H9 (cell line): ENCODE results near the gene CCDC88C. TPM values are rescaled to one million over a fixed set of nuclear protein-coding genes. Genes with fewer than 3 reads are reported as not detected.

ENCODE experiments used
- DNase-seq: peaks from one replicate; pipeline ENCODE4 v3.0.0-alpha.2; 2017
- H2AFZ ChIP-seq: one replicate; pipeline ENCODE4 v1.6.1; 2013; ENCODE audit warnings: mild to moderate bottlenecking, low read length, control low read depth, moderate library complexity
- H2AK5ac ChIP-seq: 2 replicates; pipeline ENCODE4 v1.6.1; 2013; ENCODE audit warnings: low read length, control low read depth, mixed read lengths; ENCODE audit not compliant: insufficient read length
- H2BK120ac ChIP-seq: one replicate; pipeline ENCODE4 v1.6.1; 2013; ENCODE audit warnings: low read depth, mild to moderate bottlenecking, low read length, control low read depth, inconsistent platforms; ENCODE audit not compliant: poor library complexity, severe bottlenecking
- H2BK12ac ChIP-seq: 2 replicates; pipeline ENCODE4 v1.6.1; 2013; ENCODE audit warnings: low read length, control low read depth, mixed read lengths, low read depth; ENCODE audit not compliant: insufficient read length
- H2BK15ac ChIP-seq: 2 replicates; pipeline ENCODE4 v1.6.1; 2013; ENCODE audit warnings: low read depth, low read length, control low read depth
- H2BK20ac ChIP-seq: one replicate; pipeline ENCODE4 v1.6.1; 2013; ENCODE audit warnings: low read depth, mild to moderate bottlenecking, low read length, control low read depth, inconsistent platforms; ENCODE audit not compliant: poor library complexity, severe bottlenecking
- H2BK5ac ChIP-seq: 2 replicates; pipeline ENCODE4 v1.6.1; 2013; ENCODE audit warnings: low read length, control low read depth, mixed read lengths; ENCODE audit not compliant: insufficient read length
- H3K14ac ChIP-seq: 2 replicates; pipeline ENCODE4 v1.6.1; 2013; ENCODE audit warnings: low read length, control low read depth; ENCODE audit not compliant: insufficient read depth
- H3K18ac ChIP-seq: 2 replicates; pipeline ENCODE4 v1.6.1; 2013; ENCODE audit warnings: low read depth, mild to moderate bottlenecking, mixed read lengths, low read length, control low read depth; ENCODE audit not compliant: insufficient read length
- H3K23ac ChIP-seq: 2 replicates; pipeline ENCODE4 v1.6.1; 2013; ENCODE audit warnings: low read length, control low read depth, mixed read lengths, low read depth; ENCODE audit not compliant: insufficient read length
- H3K23me2 ChIP-seq: 2 replicates; pipeline ENCODE4 v1.6.1; 2013; ENCODE audit warnings: low read depth, mild to moderate bottlenecking, mixed read lengths, low read length, control low read depth; ENCODE audit not compliant: insufficient read length, poor library complexity, severe bottlenecking
- H3K27ac ChIP-seq: 2 replicates; pipeline ENCODE4 v1.5.1; 2013; ENCODE audit warnings: low read length, control low read depth, mixed read lengths, low read depth; ENCODE audit not compliant: insufficient read length
- H3K27me3 ChIP-seq: 2 replicates; pipeline ENCODE4 v1.6.1; 2013; ENCODE audit warnings: low read length, control low read depth, inconsistent platforms; ENCODE audit not compliant: insufficient read depth
- H3K4ac ChIP-seq: 2 replicates; pipeline ENCODE4 v1.6.1; 2013; ENCODE audit warnings: low read depth, mild to moderate bottlenecking, control low read depth, inconsistent platforms, low read length, moderate library complexity
- H3K4me1 ChIP-seq: 2 replicates; pipeline ENCODE4 v1.6.1; 2013; ENCODE audit warnings: low read length, control low read depth, inconsistent platforms; ENCODE audit not compliant: insufficient read depth
- H3K4me2 ChIP-seq: 2 replicates; pipeline ENCODE4 v1.6.1; 2013; ENCODE audit warnings: low read length, control low read depth, mixed read lengths; ENCODE audit not compliant: insufficient read length, insufficient read depth
- H3K56ac ChIP-seq: 2 replicates; pipeline ENCODE4 v1.6.1; 2013; ENCODE audit warnings: low read depth, mild to moderate bottlenecking, mixed read lengths, low read length, control low read depth; ENCODE audit not compliant: insufficient read length
- H3K79me1 ChIP-seq: 2 replicates; pipeline ENCODE4 v1.6.1; 2013; ENCODE audit warnings: low read depth, mild to moderate bottlenecking, moderate library complexity, low read length, control low read depth, inconsistent platforms; ENCODE audit not compliant: insufficient read depth, poor library complexity, severe bottlenecking
- H3K79me2 ChIP-seq: 2 replicates; pipeline ENCODE4 v1.6.1; 2013; ENCODE audit warnings: low read length, control low read depth, inconsistent platforms; ENCODE audit not compliant: insufficient read depth
- H3K9ac ChIP-seq: 2 replicates; pipeline ENCODE4 v1.6.1; 2013; ENCODE audit warnings: low read length, control low read depth, mixed read lengths; ENCODE audit not compliant: insufficient read length; ENCODE audit errors: extremely low read depth
- H3K9me3 ChIP-seq: one replicate; pipeline ENCODE4 v1.6.1; 2013; ENCODE audit warnings: low read depth, low read length, inconsistent platforms; ENCODE audit not compliant: control insufficient read depth
- H3T11ph ChIP-seq: one replicate; pipeline ENCODE4 v1.6.1; 2013; ENCODE audit warnings: mild to moderate bottlenecking, low read length, control low read depth, inconsistent platforms
- H4K20me1 ChIP-seq: one replicate; pipeline ENCODE4 v1.6.1; 2013; ENCODE audit not compliant: control insufficient read depth, insufficient read length, insufficient read depth
- H4K5ac ChIP-seq: 2 replicates; pipeline ENCODE4 v1.6.1; 2013; ENCODE audit warnings: low read depth, mild to moderate bottlenecking, mixed read lengths, low read length, control low read depth; ENCODE audit not compliant: insufficient read length
- H4K8ac ChIP-seq: replicated peaks from 2 replicates; pipeline ENCODE4 v1.6.1; 2013; ENCODE audit warnings: low read length, control low read depth, mixed read lengths, low read depth; ENCODE audit not compliant: insufficient read length
- H4K91ac ChIP-seq: 2 replicates; pipeline ENCODE4 v1.6.1; 2013; ENCODE audit warnings: low read depth, mild to moderate bottlenecking, moderate library complexity, mixed read lengths, low read length, control low read depth; ENCODE audit not compliant: insufficient read length
- H3K27ac Mint-ChIP-seq, 3 experiments: 2 replicates in 2 of 3; 3 replicates in 1 of 3; pipeline ENCODE4 v1.8.0; 2020 to 2021; ENCODE audit warnings: mixed read lengths in 3 of 3, mild to moderate bottlenecking in 1 of 3, moderate library complexity in 1 of 3
- H3K27me3 Mint-ChIP-seq: 2 replicates; pipeline ENCODE4 v1.8.0; 2021; ENCODE audit warnings: low read depth, mild to moderate bottlenecking, moderate library complexity, mixed read lengths
- H3K36me3 Mint-ChIP-seq, 3 experiments: 2 replicates in 2 of 3; 3 replicates in 1 of 3; pipeline ENCODE4 v1.8.0; 2020 to 2021; ENCODE audit warnings: low read depth in 3 of 3, mixed read lengths in 3 of 3; ENCODE audit not compliant: insufficient read depth in 1 of 3
- H3K4me1 Mint-ChIP-seq, 2 experiments: 2 replicates each; pipeline ENCODE4 v1.8.0; 2020; ENCODE audit warnings: mixed read lengths in 2 of 2
- H3K4me3 Mint-ChIP-seq, 2 experiments: 2 replicates in 1 of 2; 3 replicates in 1 of 2; pipeline ENCODE4 v1.8.0; 2020 to 2021; ENCODE audit warnings: mild to moderate bottlenecking in 2 of 2, mixed read lengths in 2 of 2, moderate library complexity in 1 of 2
- H3K9me3 Mint-ChIP-seq, 2 experiments: 2 replicates in 1 of 2; 3 replicates in 1 of 2; pipeline ENCODE4 v1.8.0; 2020; ENCODE audit warnings: mild to moderate bottlenecking in 2 of 2, mixed read lengths in 2 of 2, moderate library complexity in 1 of 2
- WGBS: extraction: QIAGEN DNeasy Blood & Tissue Kit; methylation state at CpG from one replicate; pipeline ENCODE4 v1.1.7; 2013; ENCODE audit warnings: missing lambda C conversion rate, low lambda C conversion rate, mixed read lengths; ENCODE audit not compliant: insufficient read length; ENCODE audit errors: extremely low coverage; 5-methylcytosine and 5-hydroxymethylcytosine counted together
- total RNA-seq: library from RNA; stranded (reverse); gene quantifications from 2 replicates; pipeline ENCODE4 v1.2.1, GENCODE V29; 2021
- TF ChIP-seq, protein P1 (sequence below): fragments of 200-600 bp; sonication (generic); conservative IDR thresholded peaks from 3 replicates; pipeline ENCODE4 v1.8.0; 2021; ENCODE audit warnings: antibody characterized with exemption, mild to moderate bottlenecking

CCDC88C gene
- total RNA-seq, 1 experiment from 2014 or later: 52.4 TPM

DNA sequence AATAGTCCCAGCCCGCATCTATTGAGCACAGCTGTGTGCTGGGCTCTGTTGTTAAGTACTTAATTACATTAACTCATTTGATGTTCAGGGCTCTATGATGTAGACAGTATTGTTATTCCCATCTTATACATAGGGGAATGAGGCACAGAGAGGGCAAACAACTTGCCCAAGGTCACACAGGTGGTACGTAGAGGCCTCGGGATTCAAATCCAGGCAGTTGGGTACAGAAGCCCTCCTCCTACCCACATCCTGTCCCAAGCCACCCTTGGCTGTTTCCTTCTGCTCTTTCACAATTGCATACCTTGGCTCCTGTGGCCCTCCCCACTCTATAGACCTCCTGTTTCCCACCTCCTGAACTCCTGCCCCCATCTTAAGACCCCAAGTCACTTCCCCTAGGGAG, 163.2 kb downstream of the CCDC88C start:
- H2BK120ac ChIP-seq: no peak overlapping the region
- Mint-ChIP-seq H3K9me3 (no peaks in the 10 kb centered on the region), H3K4me1 (peaks cover 24 to 26% of the 10 kb centered on the region in 2 experiments), H3K36me3 (no peaks in the 10 kb centered on the region), H3K27ac (no peak overlapping the region; a peak in 1 of 7 replicates), H3K4me3 (peak overlapping the region; percentile 70 to 82), H3K27me3 (peaks cover 49% of the 10 kb centered on the region)
- no peak overlapping the region for H4K5ac ChIP-seq
- H3K4me2 ChIP-seq: peak overlapping the region; percentile 58
- no peak for DNase-seq
- H4K91ac ChIP-seq: no peak overlapping the region
- no peak overlapping the region for H3K23ac ChIP-seq
- H3K9me3 ChIP-seq: no peaks in the 10 kb centered on the region
- no peak overlapping the region for H3K27ac ChIP-seq
- H2BK12ac ChIP-seq: no peak overlapping the region
- H3K79me2 ChIP-seq: no peaks in the 10 kb centered on the region
- no peak overlapping the region for H3K4ac ChIP-seq
- H4K20me1 ChIP-seq: no peaks in the 10 kb centered on the region
- H2BK15ac ChIP-seq: no peak overlapping the region
- no peak overlapping the region for H3K9ac ChIP-seq
- H3K27me3 ChIP-seq: no peaks in the 10 kb centered on the region; the same call in 1 of the 2 replicates
- peaks cover 2% of the 10 kb centered on the region; the same call in 1 of the 2 replicates for H3K4me1 ChIP-seq
- no peak overlapping the region for H2AK5ac ChIP-seq
- H2AFZ ChIP-seq: no peak overlapping the region
- H3K79me1 ChIP-seq: no peaks in the 10 kb centered on the region
- H2BK20ac ChIP-seq: no peak overlapping the region
- no peak overlapping the region for H4K8ac ChIP-seq
- no CpG with 5 or more reads among the region's 3 CpGs for WGBS
- H2BK5ac ChIP-seq: no peak overlapping the region
- TF ChIP-seq, protein P1, sequence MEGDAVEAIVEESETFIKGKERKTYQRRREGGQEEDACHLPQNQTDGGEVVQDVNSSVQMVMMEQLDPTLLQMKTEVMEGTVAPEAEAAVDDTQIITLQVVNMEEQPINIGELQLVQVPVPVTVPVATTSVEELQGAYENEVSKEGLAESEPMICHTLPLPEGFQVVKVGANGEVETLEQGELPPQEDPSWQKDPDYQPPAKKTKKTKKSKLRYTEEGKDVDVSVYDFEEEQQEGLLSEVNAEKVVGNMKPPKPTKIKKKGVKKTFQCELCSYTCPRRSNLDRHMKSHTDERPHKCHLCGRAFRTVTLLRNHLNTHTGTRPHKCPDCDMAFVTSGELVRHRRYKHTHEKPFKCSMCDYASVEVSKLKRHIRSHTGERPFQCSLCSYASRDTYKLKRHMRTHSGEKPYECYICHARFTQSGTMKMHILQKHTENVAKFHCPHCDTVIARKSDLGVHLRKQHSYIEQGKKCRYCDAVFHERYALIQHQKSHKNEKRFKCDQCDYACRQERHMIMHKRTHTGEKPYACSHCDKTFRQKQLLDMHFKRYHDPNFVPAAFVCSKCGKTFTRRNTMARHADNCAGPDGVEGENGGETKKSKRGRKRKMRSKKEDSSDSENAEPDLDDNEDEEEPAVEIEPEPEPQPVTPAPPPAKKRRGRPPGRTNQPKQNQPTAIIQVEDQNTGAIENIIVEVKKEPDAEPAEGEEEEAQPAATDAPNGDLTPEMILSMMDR: no peak
- H3K14ac ChIP-seq: no peak overlapping the region
- H3K23me2 ChIP-seq: peaks cover 3% of the 10 kb centered on the region
- H3T11ph ChIP-seq: no peak overlapping the region
- no peak overlapping the region for H3K56ac ChIP-seq
- no peak overlapping the region for H3K18ac ChIP-seq
